WTC11 (cell line): ENCODE measurements around the gene CCDC88A.

Source experiments
- ZBTB43 ChIP-seq: sonication (generic); formaldehyde crosslinking; IDR thresholded peaks from 2 replicates; pipeline ENCODE4 v1.8.1; 2023; ENCODE audit warnings: mild to moderate bottlenecking, missing genetic modification reagents
- TF ChIP-seq, protein P1 (sequence below): fragments of 200-600 bp; IDR thresholded peaks from 2 replicates; pipeline ENCODE4 v1.8.0; 2022; ENCODE audit warnings: antibody characterized with exemption

DNA sequence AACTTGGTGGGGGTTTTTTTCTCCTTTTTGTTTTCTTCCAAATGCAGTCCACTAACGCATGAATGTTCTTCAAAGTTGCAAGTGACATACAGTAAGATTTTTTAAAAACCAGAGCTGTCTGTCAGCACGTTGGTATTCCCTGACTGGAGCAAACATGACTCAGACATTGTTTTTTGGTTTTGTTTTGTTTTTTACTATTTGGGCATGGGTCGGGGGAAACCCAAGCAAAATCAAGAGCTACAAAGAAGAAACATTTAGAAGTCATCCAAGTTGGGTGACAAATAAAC is 726 bp upstream of the CCDC88A start:
- TF ChIP-seq ZBTB43 (CRISPR knock-in tag) = no peak
- TF ChIP-seq, protein P1, sequence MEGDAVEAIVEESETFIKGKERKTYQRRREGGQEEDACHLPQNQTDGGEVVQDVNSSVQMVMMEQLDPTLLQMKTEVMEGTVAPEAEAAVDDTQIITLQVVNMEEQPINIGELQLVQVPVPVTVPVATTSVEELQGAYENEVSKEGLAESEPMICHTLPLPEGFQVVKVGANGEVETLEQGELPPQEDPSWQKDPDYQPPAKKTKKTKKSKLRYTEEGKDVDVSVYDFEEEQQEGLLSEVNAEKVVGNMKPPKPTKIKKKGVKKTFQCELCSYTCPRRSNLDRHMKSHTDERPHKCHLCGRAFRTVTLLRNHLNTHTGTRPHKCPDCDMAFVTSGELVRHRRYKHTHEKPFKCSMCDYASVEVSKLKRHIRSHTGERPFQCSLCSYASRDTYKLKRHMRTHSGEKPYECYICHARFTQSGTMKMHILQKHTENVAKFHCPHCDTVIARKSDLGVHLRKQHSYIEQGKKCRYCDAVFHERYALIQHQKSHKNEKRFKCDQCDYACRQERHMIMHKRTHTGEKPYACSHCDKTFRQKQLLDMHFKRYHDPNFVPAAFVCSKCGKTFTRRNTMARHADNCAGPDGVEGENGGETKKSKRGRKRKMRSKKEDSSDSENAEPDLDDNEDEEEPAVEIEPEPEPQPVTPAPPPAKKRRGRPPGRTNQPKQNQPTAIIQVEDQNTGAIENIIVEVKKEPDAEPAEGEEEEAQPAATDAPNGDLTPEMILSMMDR = no peak
